ENCODE results near the gene ZFR2.

DNA sequence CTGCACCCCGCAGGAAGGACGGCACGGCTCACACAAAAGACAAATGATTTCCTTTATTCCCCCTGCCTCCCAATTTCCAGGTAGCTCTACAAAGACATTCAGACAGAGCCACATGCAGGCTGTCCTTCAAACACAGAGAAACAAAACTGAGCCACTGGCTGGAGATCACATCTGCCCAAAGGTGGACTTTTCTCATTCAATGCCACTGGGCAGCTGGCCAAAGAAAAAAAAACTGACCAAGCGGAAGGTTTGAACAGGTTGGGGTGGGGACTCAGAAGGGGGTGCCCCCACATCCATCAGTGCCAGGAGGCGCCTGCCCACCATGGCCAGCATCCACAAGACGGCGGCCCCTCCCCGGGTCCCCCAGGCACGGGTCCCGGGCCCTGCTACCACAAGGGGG is 64.9 kb downstream of the ZFR2 start:
- TF ChIP-seq EZH2 (IDR thresholded peaks at IDR 0.05; ENCODE audit: borderline replicate concordance, low read depth, low read length, severe bottlenecking), result no peak
- TF ChIP-seq, protein P1, sequence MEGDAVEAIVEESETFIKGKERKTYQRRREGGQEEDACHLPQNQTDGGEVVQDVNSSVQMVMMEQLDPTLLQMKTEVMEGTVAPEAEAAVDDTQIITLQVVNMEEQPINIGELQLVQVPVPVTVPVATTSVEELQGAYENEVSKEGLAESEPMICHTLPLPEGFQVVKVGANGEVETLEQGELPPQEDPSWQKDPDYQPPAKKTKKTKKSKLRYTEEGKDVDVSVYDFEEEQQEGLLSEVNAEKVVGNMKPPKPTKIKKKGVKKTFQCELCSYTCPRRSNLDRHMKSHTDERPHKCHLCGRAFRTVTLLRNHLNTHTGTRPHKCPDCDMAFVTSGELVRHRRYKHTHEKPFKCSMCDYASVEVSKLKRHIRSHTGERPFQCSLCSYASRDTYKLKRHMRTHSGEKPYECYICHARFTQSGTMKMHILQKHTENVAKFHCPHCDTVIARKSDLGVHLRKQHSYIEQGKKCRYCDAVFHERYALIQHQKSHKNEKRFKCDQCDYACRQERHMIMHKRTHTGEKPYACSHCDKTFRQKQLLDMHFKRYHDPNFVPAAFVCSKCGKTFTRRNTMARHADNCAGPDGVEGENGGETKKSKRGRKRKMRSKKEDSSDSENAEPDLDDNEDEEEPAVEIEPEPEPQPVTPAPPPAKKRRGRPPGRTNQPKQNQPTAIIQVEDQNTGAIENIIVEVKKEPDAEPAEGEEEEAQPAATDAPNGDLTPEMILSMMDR (IDR thresholded peaks at IDR 0.05; ENCODE audit: borderline replicate concordance, extremely low read depth, low read length, poor library complexity, severe bottlenecking), result no peak

Measured in DND-41 (cell line).